WTC11 (cell line): ENCODE results near the gene SPRYD3. TPM values are rescaled to one million over a fixed set of nuclear protein-coding genes. Genes with fewer than 3 reads are reported as not detected.

Source experiments
- ATAC-seq: fragments of 200-7000 bp; cut with Tn5 transposase; 2 replicates; pipeline ENCODE4 v1.10.0; 2021; ENCODE audit warnings: mild to moderate bottlenecking, moderate library complexity
- CTCF ChIA-PET: fragments of 300-600 bp; sonication (Branson Sonifier 250); formaldehyde crosslinking; loops from one replicate; lab custom pipeline; 2021; ENCODE audit warnings: antibody characterized with exemption; lab: Charles Lee
- POLR2A ChIA-PET: fragments of 350-600 bp; sonication (Branson Sonifier 250); formaldehyde crosslinking; loops from one replicate; lab custom pipeline; 2021; ENCODE audit warnings: antibody characterized with exemption; lab: Charles Lee
- DNase-seq: peaks from one replicate; pipeline ENCODE4 v3.0.0; 2021; ENCODE audit warnings: low spot score
- H3K27ac Mint-ChIP-seq: 2 replicates; pipeline ENCODE4 v1.8.0; 2021; ENCODE audit warnings: mixed read lengths
- H3K27me3 Mint-ChIP-seq: 2 replicates; pipeline ENCODE4 v1.8.0; 2021; ENCODE audit warnings: low read depth, mild to moderate bottlenecking, moderate library complexity, mixed read lengths
- H3K36me3 Mint-ChIP-seq: 2 replicates; pipeline ENCODE4 v1.8.0; 2021; ENCODE audit warnings: mixed read lengths
- H3K4me1 Mint-ChIP-seq: 2 replicates; pipeline ENCODE4 v1.8.0; 2022; ENCODE audit warnings: mixed read lengths
- H3K4me3 Mint-ChIP-seq: 2 replicates; pipeline ENCODE4 v1.8.0; 2021; ENCODE audit warnings: mild to moderate bottlenecking, moderate library complexity, mixed read lengths
- H3K9me3 Mint-ChIP-seq: 2 replicates; pipeline ENCODE4 v1.8.0; 2021; ENCODE audit warnings: mixed read lengths
- AFF4 ChIP-seq: sonication (generic); formaldehyde crosslinking; IDR thresholded peaks from 2 replicates; pipeline ENCODE4 v1.8.1; 2023; ENCODE audit warnings: mild to moderate bottlenecking, missing genetic modification reagents, borderline replicate concordance
- AR ChIP-seq: fragments of 250-450 bp; sonication (Bioruptor Pico); IDR thresholded peaks from 2 replicates; pipeline ENCODE4 v1.9.0; 2021; ENCODE audit warnings: mild to moderate bottlenecking
- CREM ChIP-seq: sonication (generic); formaldehyde crosslinking; IDR thresholded peaks from 2 replicates; pipeline ENCODE4 v1.8.1; 2022; ENCODE audit warnings: mild to moderate bottlenecking, missing genetic modification reagents, moderate library complexity
- FOXP1 ChIP-seq: sonication (generic); formaldehyde crosslinking; IDR thresholded peaks from 2 replicates; pipeline ENCODE4 v1.8.0; 2022; ENCODE audit warnings: missing genetic modification reagents, mild to moderate bottlenecking, moderate library complexity, borderline replicate concordance
- GABPB1 ChIP-seq: sonication (generic); formaldehyde crosslinking; IDR thresholded peaks from 2 replicates; pipeline ENCODE4 v1.8.1; 2023; ENCODE audit warnings: mild to moderate bottlenecking, missing genetic modification reagents
- IRF1 ChIP-seq: sonication (generic); formaldehyde crosslinking; IDR thresholded peaks from 2 replicates; pipeline ENCODE4 v1.8.0; 2023; ENCODE audit warnings: missing genetic modification reagents
- IRF2 ChIP-seq: sonication (generic); formaldehyde crosslinking; IDR thresholded peaks from 2 replicates; pipeline ENCODE4 v1.8.0; 2022; ENCODE audit warnings: low read depth, missing genetic modification reagents, borderline replicate concordance
- NFATC4 ChIP-seq: fragments of 250-450 bp; sonication (Bioruptor Pico); IDR thresholded peaks from 2 replicates; pipeline ENCODE4 v1.9.0; 2021; ENCODE audit warnings: mild to moderate bottlenecking
- NR3C1 ChIP-seq: sonication (generic); formaldehyde crosslinking; conservative IDR thresholded peaks from 2 replicates; pipeline ENCODE4 v1.8.1; 2023; ENCODE audit warnings: low read depth, mild to moderate bottlenecking, missing genetic modification reagents
- PREB ChIP-seq: sonication (generic); formaldehyde crosslinking; IDR thresholded peaks from 2 replicates; pipeline ENCODE4 v1.8.1; 2022; ENCODE audit warnings: mild to moderate bottlenecking, missing genetic modification reagents, moderate library complexity, borderline replicate concordance
- PRRX2 ChIP-seq: fragments of 250-450 bp; sonication (Bioruptor Pico); IDR thresholded peaks from 2 replicates; pipeline ENCODE4 v1.8.0; 2021; ENCODE audit warnings: mild to moderate bottlenecking
- SMAD3 ChIP-seq: sonication (generic); formaldehyde crosslinking; IDR thresholded peaks from 2 replicates; pipeline ENCODE4 v1.8.0; 2022; ENCODE audit warnings: missing genetic modification reagents, mild to moderate bottlenecking, borderline replicate concordance
- TCF7 ChIP-seq: sonication (generic); formaldehyde crosslinking; IDR thresholded peaks from 2 replicates; pipeline ENCODE4 v1.8.0; 2022; ENCODE audit warnings: mild to moderate bottlenecking, low read depth, missing genetic modification reagents, moderate library complexity
- TEAD4 ChIP-seq: sonication (generic); formaldehyde crosslinking; IDR thresholded peaks from 2 replicates; pipeline ENCODE4 v1.8.0; 2022; ENCODE audit warnings: mild to moderate bottlenecking, missing genetic modification reagents
- TP53 ChIP-seq: sonication (generic); formaldehyde crosslinking; IDR thresholded peaks from 2 replicates; pipeline ENCODE4 v1.8.1; 2023; ENCODE audit warnings: mild to moderate bottlenecking, missing genetic modification reagents
- USF2 ChIP-seq: sonication (generic); formaldehyde crosslinking; IDR thresholded peaks from 2 replicates; pipeline ENCODE4 v1.8.1; 2023; ENCODE audit warnings: mild to moderate bottlenecking, missing genetic modification reagents, moderate library complexity
- ZMAT4 ChIP-seq: fragments of 250-450 bp; sonication (Bioruptor Pico); IDR thresholded peaks from 2 replicates; pipeline ENCODE4 v1.9.0; 2021; ENCODE audit warnings: mild to moderate bottlenecking
- ZNF219 ChIP-seq: sonication (generic); formaldehyde crosslinking; IDR thresholded peaks from 2 replicates; pipeline ENCODE4 v1.8.0; 2023; ENCODE audit warnings: missing genetic modification reagents, mild to moderate bottlenecking, borderline replicate concordance
- ZNF263 ChIP-seq: sonication (generic); formaldehyde crosslinking; IDR thresholded peaks from 2 replicates; pipeline ENCODE4 v1.8.1; 2022; ENCODE audit warnings: low read depth, mild to moderate bottlenecking, moderate library complexity, missing genetic modification reagents
- ZNF423 ChIP-seq: fragments of 250-450 bp; sonication (Bioruptor Pico); IDR thresholded peaks from 2 replicates; pipeline ENCODE4 v2.1.2; 2022; ENCODE audit warnings: mild to moderate bottlenecking, moderate library complexity
- ZNF425 ChIP-seq: fragments of 250-450 bp; sonication (Bioruptor Pico); conservative IDR thresholded peaks from 2 replicates; pipeline ENCODE4 v1.9.0; 2021; ENCODE audit warnings: mild to moderate bottlenecking
- total RNA-seq: library from RNA; stranded (reverse); gene quantifications from 3 replicates; pipeline ENCODE4 v1.2.3, GENCODE V29; 2021

Gene SPRYD3
- total RNA-seq, 1 experiment from 2014 or later = 11.9 TPM

- H3K27ac Mint-ChIP-seq = no peak overlapping the region
- peaks cover 23% of the 10 kb centered on the region for H3K4me1 Mint-ChIP-seq
- ATAC-seq = no peak
- no peak for TF ChIP-seq ZNF219 (CRISPR knock-in tag)
- no peak for TF ChIP-seq ZNF423 (CRISPR knock-in tag)
- no peak for TF ChIP-seq ZMAT4
- no peak for TF ChIP-seq USF2 (CRISPR knock-in tag)
- TF ChIP-seq GABPB1 = no peak
- TF ChIP-seq NR3C1 = no peak
- TF ChIP-seq AR (CRISPR knock-in tag) = no peak
- no peak for TF ChIP-seq CREM (CRISPR knock-in tag)
- TF ChIP-seq PRRX2 (CRISPR knock-in tag) = no peak
- TF ChIP-seq SMAD3 (CRISPR knock-in tag) = no peak
- TF ChIP-seq ZNF263 (CRISPR knock-in tag) = no peak
- no peak for TF ChIP-seq IRF2 (CRISPR knock-in tag)
- TF ChIP-seq NFATC4 (CRISPR knock-in tag) = no peak
- no peak for TF ChIP-seq TP53 (CRISPR knock-in tag)
- TF ChIP-seq, all 79 proteins: peak for 0
- H3K36me3 Mint-ChIP-seq = no peaks in the 10 kb centered on the region
- peak; percentile 8 for DNase-seq
- POLR2A ChIA-PET = interaction anchor here (1.1 kb wide), 4 partner anchors 11 to 34 kb away, joined by 4 to 6 read pairs (median 6); partner anchors contain the start of genes IGFBP6 and SPRYD3
- CTCF ChIA-PET = interaction anchor here (0.6 to 11.2 kb wide), 56 partner anchors 8 to 1848 kb away, joined by 3 to 474 read pairs (median 6); partner anchors contain the start of genes AAAS, CSAD, ESPL1 and IGFBP6
- H3K27me3 Mint-ChIP-seq = peaks cover 26% of the 10 kb centered on the region
- H3K4me3 Mint-ChIP-seq = no peak overlapping the region
- H3K9me3 Mint-ChIP-seq = no peaks in the 10 kb centered on the region
These were observed 13.7 kb downstream of the SPRYD3 start for GRCh38 chr12:53065470-53065869.

- ATAC-seq (no peak), DNase-seq (peak; percentile 4)
- no peak overlapping the region for H3K4me3 Mint-ChIP-seq
- no peaks in the 10 kb centered on the region for H3K36me3 Mint-ChIP-seq
- POLR2A ChIA-PET = no interaction called here
- H3K4me1 Mint-ChIP-seq = peaks cover 20% of the 10 kb centered on the region
- H3K9me3 Mint-ChIP-seq = no peaks in the 10 kb centered on the region
- H3K27me3 Mint-ChIP-seq = peaks cover 31% of the 10 kb centered on the region
- CTCF ChIA-PET = interaction anchor here (0.6 to 11.2 kb wide), 32 partner anchors 10 to 1847 kb away, joined by 3 to 474 read pairs (median 10); partner anchors contain the start of genes AAAS, CSAD, ESPL1 and IGFBP6
- no peak overlapping the region for H3K27ac Mint-ChIP-seq
- TF ChIP-seq FOXP1 (CRISPR knock-in tag) (no peak), TCF7 (CRISPR knock-in tag) (no peak), ZNF425 (CRISPR knock-in tag) (no peak), TEAD4 (CRISPR knock-in tag) (no peak), IRF1 (no peak), PREB (CRISPR knock-in tag) (no peak), AFF4 (CRISPR knock-in tag) (no peak)
These were observed 14.4 kb downstream of the SPRYD3 start for GRCh38 chr12:53064613-53065436.
